Stimulated activated CD4-positive, alpha-beta T cell treated with anti-CD3 and anti-CD28 coated beads, Interleukin-4, amount 100 ng/mL, for 24 hours (primary cell): Measurements from ENCODE around the gene MYOZ3.

Experiments
- DNase-seq: peaks from one replicate; pipeline ENCODE4 v3.0.0-alpha.2; 2020

MYOZ3 gene

DNA sequence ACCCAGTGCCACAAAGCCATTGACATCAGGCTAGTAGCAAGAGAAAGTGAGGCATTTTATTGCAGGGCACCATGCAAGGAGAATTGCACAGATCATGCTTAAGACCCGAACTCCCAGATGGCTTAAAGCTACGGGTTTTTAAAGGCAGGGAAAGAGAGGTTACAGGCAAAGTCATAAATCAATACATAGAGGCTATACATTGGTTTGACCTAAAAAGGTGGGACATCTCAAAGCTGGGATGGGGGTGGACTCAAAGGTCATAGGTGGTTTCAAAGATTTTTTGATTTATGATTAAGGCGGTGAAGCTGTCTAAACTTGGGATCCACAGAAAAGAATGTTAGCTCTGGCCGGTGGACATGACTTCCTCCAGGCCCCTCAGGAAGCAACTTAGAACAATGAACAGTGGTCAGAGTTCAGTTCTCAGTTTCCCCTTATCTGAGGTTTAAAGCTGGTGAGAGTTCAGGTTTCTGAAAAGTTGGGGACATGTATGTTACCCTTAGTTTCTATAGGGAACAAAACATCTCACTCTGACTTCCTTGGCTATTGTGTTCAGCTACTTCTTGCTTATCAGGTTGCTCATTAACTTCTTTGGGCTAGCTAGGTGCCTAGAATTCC lies 45.8 kb downstream of the MYOZ3 start:
- DNase-seq: no peak

DNA sequence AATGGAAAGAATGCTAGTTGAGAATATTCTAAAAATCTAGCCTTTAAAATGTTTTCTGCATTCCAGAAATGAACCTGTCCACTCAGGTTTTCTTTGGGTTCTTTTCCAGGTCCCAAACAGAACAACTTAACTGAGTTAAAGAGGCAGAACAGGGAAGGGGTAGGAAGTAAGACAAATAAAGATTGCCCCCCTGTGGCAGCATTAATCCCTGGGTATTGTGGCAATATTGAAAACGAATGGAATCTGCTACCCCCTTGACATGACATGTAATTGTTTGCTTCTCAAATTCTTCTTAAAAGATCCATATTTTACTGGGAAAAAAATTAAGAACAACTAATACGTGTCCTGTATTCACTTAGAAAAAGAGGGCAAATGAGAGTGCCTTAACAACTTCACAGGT lies 49.1 kb downstream of the MYOZ3 start:
- no peak for DNase-seq

DNA sequence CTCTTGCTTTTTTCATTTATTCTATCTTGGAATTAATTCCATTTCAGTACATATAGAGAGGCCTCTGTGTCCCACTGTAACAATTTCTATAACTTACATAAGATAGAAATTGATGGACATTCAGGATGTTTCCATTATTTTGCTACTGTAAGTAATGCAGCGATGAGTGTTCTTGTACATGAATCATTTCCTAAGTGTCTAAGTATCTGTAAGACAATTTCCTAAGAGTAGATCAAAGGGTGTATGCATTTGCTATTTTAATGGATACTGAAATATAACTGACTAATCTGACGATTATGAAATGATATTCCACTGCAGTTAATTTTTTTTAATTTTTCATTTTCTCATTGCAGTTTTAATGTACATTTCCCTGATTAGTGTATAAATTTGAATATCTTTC lies 62.8 kb downstream of the MYOZ3 start:
- DNase-seq: no peak
